IMR-90 (cell line): ENCODE measurements around the gene NHSL2. TPM values are rescaled to one million over a fixed set of nuclear protein-coding genes. Genes with fewer than 3 reads are reported as not detected.

ENCODE experiments used
- ATAC-seq: fragments of 200-7000 bp; cut with Tn5 transposase; 2 replicates; pipeline ENCODE4 v1.9.1; 2020; ENCODE audit warnings: low read depth, mild to moderate bottlenecking, moderate library complexity
- BruUV-seq: library from RNA; stranded (reverse); fragments of 400-500 nt; replicated peaks from 2 replicates; lab custom pipeline; 2021; lab: Mats Ljungman, UMichigan
- CTCF ChIA-PET: fragments of 300-600 bp; formaldehyde crosslinking; extraction: SDS; loops from one replicate; lab custom pipeline; 2021; ENCODE audit warnings: antibody characterized with exemption; lab: Yijun Ruan, JAX
- POLR2A ChIA-PET: fragments of 300-600 bp; sonication (Branson Sonifier 250); formaldehyde crosslinking; loops from one replicate; lab custom pipeline; 2022; ENCODE audit warnings: antibody characterized with exemption; ENCODE audit not compliant: unreplicated experiment; lab: Charles Lee
- DNase-seq: peaks from one replicate; pipeline ENCODE4 v3.0.0; 2013
- H2AFZ ChIP-seq: replicated peaks from 2 replicates; pipeline ENCODE3; 2013; ENCODE audit warnings: low read length, mild to moderate bottlenecking; ENCODE audit not compliant: poor library complexity
- H2AK5ac ChIP-seq: 2 replicates; pipeline ENCODE4 v1.6.1; 2013; ENCODE audit warnings: low read depth, low read length, inconsistent platforms
- H2AK9ac ChIP-seq: replicated peaks from 2 replicates; pipeline ENCODE3; 2013; ENCODE audit warnings: mild to moderate bottlenecking, low read depth, low read length, moderate library complexity; ENCODE audit not compliant: poor library complexity
- H2BK120ac ChIP-seq: 2 replicates; pipeline ENCODE4 v1.6.1; 2013; ENCODE audit warnings: low read depth, low read length, inconsistent platforms
- H2BK15ac ChIP-seq: 3 replicates; pipeline ENCODE4 v1.6.1; 2013; ENCODE audit warnings: low read depth, low read length, inconsistent platforms
- H2BK20ac ChIP-seq: 2 replicates; pipeline ENCODE4 v1.6.1; 2013; ENCODE audit warnings: low read depth, mild to moderate bottlenecking, inconsistent platforms, low read length, moderate library complexity
- H2BK5ac ChIP-seq: 2 replicates; pipeline ENCODE4 v1.6.1; 2013; ENCODE audit warnings: mild to moderate bottlenecking, low read depth, low read length, inconsistent platforms; ENCODE audit not compliant: poor library complexity, severe bottlenecking
- H3K14ac ChIP-seq: replicated peaks from 2 replicates; pipeline ENCODE4 v1.6.1; 2013; ENCODE audit warnings: low read depth, low read length, inconsistent platforms
- H3K18ac ChIP-seq: 2 replicates; pipeline ENCODE4 v1.6.1; 2013; ENCODE audit warnings: low read depth, low read length, control low read depth
- H3K23ac ChIP-seq: 2 replicates; pipeline ENCODE4 v1.6.1; 2013; ENCODE audit warnings: low read depth, low read length, inconsistent platforms
- H3K27ac ChIP-seq: 2 replicates; pipeline ENCODE4 v1.5.1; 2013; ENCODE audit warnings: mild to moderate bottlenecking, control low read depth, low read length; ENCODE audit not compliant: insufficient read depth
- H3K27me3 ChIP-seq: 2 replicates; pipeline ENCODE4 v1.6.1; 2013; ENCODE audit warnings: low read length; ENCODE audit not compliant: control insufficient read depth, insufficient read depth
- H3K36me3 ChIP-seq: 2 replicates; pipeline ENCODE4 v1.6.1; 2013; ENCODE audit warnings: low read length, mixed read lengths; ENCODE audit not compliant: control insufficient read depth, insufficient read depth
- H3K4ac ChIP-seq: 2 replicates; pipeline ENCODE4 v1.6.1; 2013; ENCODE audit warnings: low read depth, low read length, inconsistent platforms
- H3K4me1 ChIP-seq: 2 replicates; pipeline ENCODE4 v1.6.1; 2013; ENCODE audit warnings: low read length, mixed read lengths; ENCODE audit not compliant: control insufficient read depth, insufficient read depth
- H3K4me2 ChIP-seq: 2 replicates; pipeline ENCODE4 v1.6.1; 2013; ENCODE audit warnings: low read depth, mild to moderate bottlenecking, control low read depth, low read length, moderate library complexity
- H3K4me3 ChIP-seq: 2 replicates; pipeline ENCODE4 v1.5.1; 2013; ENCODE audit warnings: low read depth, mild to moderate bottlenecking, control low read depth, low read length, moderate library complexity; ENCODE audit not compliant: insufficient read depth
- H3K56ac ChIP-seq: 2 replicates; pipeline ENCODE4 v1.6.1; 2013; ENCODE audit warnings: low read length, inconsistent platforms; ENCODE audit not compliant: insufficient read depth; ENCODE audit errors: extremely low read depth
- H3K79me1 ChIP-seq, 2 experiments: 2 replicates each; pipeline ENCODE4 v1.6.1; 2013; ENCODE audit warnings: low read length in 2 of 2, inconsistent platforms in 1 of 2, low read depth in 1 of 2
- H3K9ac ChIP-seq: 2 replicates; pipeline ENCODE4 v1.6.1; 2013; ENCODE audit warnings: low read depth, low read length, control low read depth
- H3K9me1 ChIP-seq: 2 replicates; pipeline ENCODE4 v1.6.1; 2013; ENCODE audit warnings: low read length, inconsistent platforms; ENCODE audit not compliant: insufficient read depth
- H3K9me3 ChIP-seq: 2 replicates; pipeline ENCODE4 v1.6.1; 2013; ENCODE audit warnings: low read length; ENCODE audit not compliant: control insufficient read depth, insufficient read depth
- H4K20me1 ChIP-seq: 2 replicates; pipeline ENCODE4 v1.6.1; 2013; ENCODE audit warnings: low read length, inconsistent platforms; ENCODE audit not compliant: insufficient read depth
- H4K5ac ChIP-seq: 2 replicates; pipeline ENCODE4 v1.6.1; 2013; ENCODE audit warnings: mild to moderate bottlenecking, low read depth, low read length, control low read depth
- H4K8ac ChIP-seq, 2 experiments: 2 replicates each; pipeline ENCODE4 v1.6.1; 2013; ENCODE audit warnings: low read depth in 2 of 2, low read length in 2 of 2, control low read depth in 1 of 2, inconsistent platforms in 1 of 2
- H4K91ac ChIP-seq: 2 replicates; pipeline ENCODE4 v1.6.1; 2013; ENCODE audit warnings: low read depth, low read length, inconsistent platforms; ENCODE audit not compliant: insufficient read depth
- CHD1 ChIP-seq: IDR thresholded peaks from 2 replicates; pipeline ENCODE4 v1.6.1; 2012; ENCODE audit warnings: low read depth, low read length, improper control_type of control experiment
- NFE2L2 ChIP-seq: fragments of 150-350 bp; IDR thresholded peaks from 2 replicates; pipeline ENCODE4 v1.6.1; 2016; ENCODE audit warnings: low read depth, mild to moderate bottlenecking, low read length
- RCOR1 ChIP-seq: IDR thresholded peaks from 2 replicates; pipeline ENCODE4 v1.6.1; 2012; ENCODE audit warnings: mild to moderate bottlenecking, low read length, improper control_type of control experiment; ENCODE audit not compliant: insufficient replicate concordance
- RFX5 ChIP-seq: IDR thresholded peaks from 2 replicates; pipeline ENCODE4 v1.8.0; 2012; ENCODE audit warnings: low read depth, mild to moderate bottlenecking, low read length, moderate library complexity
- WGBS, 2 experiments: methylation state at CpG; one replicate each; pipeline versions ENCODE4 v1.1.5 to v1.1.7; 2013; ENCODE audit warnings: missing lambda C conversion rate in 2 of 2; ENCODE audit not compliant: insufficient read length in 1 of 2; ENCODE audit errors: extremely low coverage in 2 of 2; 5-methylcytosine and 5-hydroxymethylcytosine counted together
- dilution Hi-C: fragments of 300-500 bp; cut with HindIII; formaldehyde crosslinking; loops from one replicate; pipeline ENCODE4 v1.14.3; 2018; ENCODE audit warnings: low sequenced_read_pairs; ENCODE audit not compliant: unreplicated experiment
- in situ Hi-C: fragments of 300-500 bp; cut with MboI; formaldehyde crosslinking; loops from 3 replicates; pipeline ENCODE4 v1.14.3; 2019; ENCODE audit warnings: low sequenced_read_pairs, inconsistent platforms, mixed read lengths
- intact Hi-C: fragments of 100-400 bp; cut with micrococcal nuclease; formaldehyde crosslinking; loops from 2 replicates; pipeline ENCODE4 v1.10.0; 2022
- polyA plus RNA-seq, 3 experiments: library from polyadenylated mRNA; depleted of rRNA; stranded (reverse); fragments of >200 nt; gene quantifications; 2 replicates each; pipeline ENCODE4 v1.2.3, GENCODE V29; 2012; ENCODE audit warnings: low replicate concordance in 1 of 3
- total RNA-seq: library from RNA; depleted of rRNA; stranded (reverse); fragments of >200 nt; gene quantifications from 2 replicates; pipeline ENCODE4 v1.2.3, GENCODE V29; 2012

Gene NHSL2
- total and polyA plus RNA-seq, 2 of the 4 experiments (the other 2 are of a cell fraction): 0.72 to 0.75 TPM

- Histone ChIP-seq H2AK5ac (no peak overlapping the region), H3K14ac (no peak overlapping the region), H3K36me3 (no peaks in the 10 kb centered on the region), H3K27me3 (peaks cover 45% of the 10 kb centered on the region), H3K18ac (no peak overlapping the region), H3K9me3 (no peaks in the 10 kb centered on the region), H2AFZ (no peak overlapping the region), H3K9ac (no peak overlapping the region), H2BK5ac (no peak overlapping the region), H4K5ac (no peak overlapping the region), H3K23ac (no peak overlapping the region), H3K4me2 (no peak overlapping the region), H2AK9ac (no peak overlapping the region), H4K91ac (no peak overlapping the region), H3K4ac (no peak overlapping the region), H3K9me1 (no peaks in the 10 kb centered on the region), H2BK20ac (no peak overlapping the region), H3K4me3 (no peak overlapping the region), H3K27ac (no peak overlapping the region), H3K4me1 (no peaks in the 10 kb centered on the region), H2BK120ac (no peak overlapping the region), H4K8ac (no peak overlapping the region), H4K20me1 (no peaks in the 10 kb centered on the region), H3K79me1 (no peaks in the 10 kb centered on the region), H2BK15ac (no peak overlapping the region), H3K56ac (no peak overlapping the region)
- no peak for DNase-seq
- no peak for ATAC-seq
- TF ChIP-seq RCOR1 (no peak), NFE2L2 (no peak), CHD1 (no peak), RFX5 (no peak)
- no TSS peak for BruUV-seq
- 40% methylated on average over 3 of the region's 3 CpGs; no CpG with 5 or more reads in 1 of the 2 experiments for WGBS, 2 experiments
- POLR2A ChIA-PET: no interaction called here
- intact Hi-C loops: no loop called here
- in situ Hi-C loops: no loop called here
- CTCF ChIA-PET: no interaction called here
- dilution Hi-C loops: no loop called here
Measured at GRCh38 chrX:71935476-71935875, 24.8 kb downstream of the NHSL2 start.
